Smooth muscle cell (in vitro differentiated cells): ENCODE data around the gene BEND6. TPM values are rescaled to one million over a fixed set of nuclear protein-coding genes. Genes with fewer than 3 reads are reported as not detected.

Source experiments
- DNase-seq: peaks from one replicate; lab custom pipeline; 2025; ENCODE audit not compliant: unreplicated experiment; lab: John Stamatoyannopoulos, UW
- H2AFZ ChIP-seq: fragments of 200-600 bp; sonication (generic); 2 replicates; pipeline ENCODE4 v1.6.0; 2016; ENCODE audit warnings: antibody characterized with exemption, low read depth, mild to moderate bottlenecking
- H3F3A ChIP-seq: fragments of 200-600 bp; sonication (generic); 2 replicates; pipeline ENCODE4 v1.6.0; 2017; ENCODE audit warnings: antibody characterized with exemption, low read depth
- H3K27ac ChIP-seq: fragments of 200-600 bp; sonication (generic); 2 replicates; pipeline ENCODE4 v1.5.1; 2016; ENCODE audit warnings: low read depth, mild to moderate bottlenecking
- H3K27me3 ChIP-seq: fragments of 200-600 bp; sonication (generic); 2 replicates; pipeline ENCODE4 v1.6.1; 2016; ENCODE audit warnings: low read depth, mild to moderate bottlenecking
- H3K36me3 ChIP-seq: fragments of 200-600 bp; sonication (generic); 2 replicates; pipeline ENCODE4 v1.5.1; 2016; ENCODE audit warnings: low read depth
- H3K4me1 ChIP-seq: fragments of 200-600 bp; sonication (generic); 2 replicates; pipeline ENCODE4 v1.5.1; 2016; ENCODE audit warnings: low read depth
- H3K4me2 ChIP-seq: fragments of 200-600 bp; sonication (generic); 2 replicates; pipeline ENCODE4 v1.6.0; 2016; ENCODE audit warnings: mild to moderate bottlenecking
- H3K4me3 ChIP-seq: fragments of 200-600 bp; sonication (generic); 2 replicates; pipeline ENCODE4 v1.5.1; 2016; ENCODE audit warnings: mild to moderate bottlenecking
- H3K79me2 ChIP-seq: fragments of 200-600 bp; sonication (generic); 2 replicates; pipeline ENCODE4 v1.6.0; 2016; ENCODE audit warnings: low read depth, mild to moderate bottlenecking
- H3K9ac ChIP-seq: fragments of 200-600 bp; sonication (generic); 2 replicates; pipeline ENCODE4 v1.6.0; 2016; ENCODE audit warnings: low read depth
- H3K9me3 ChIP-seq: fragments of 200-600 bp; sonication (generic); replicated peaks from 2 replicates; pipeline ENCODE4 v1.5.1; 2016; ENCODE audit warnings: low read depth
- H4K20me1 ChIP-seq: fragments of 200-600 bp; sonication (generic); 2 replicates; pipeline ENCODE4 v1.6.0; 2016; ENCODE audit warnings: low read depth
- WGBS: methylation state at CpG from one replicate; pipeline ENCODE4 v1.1.7; 2016; ENCODE audit warnings: low lambda C conversion rate; 5-methylcytosine and 5-hydroxymethylcytosine counted together
- polyA plus RNA-seq: library from polyadenylated mRNA; unstranded; fragments of >200 nt; fragmentation: Nextera tagmentation; extraction: Ambion mirVana; gene quantifications from 2 replicates; pipeline ENCODE4 v1.2.1, GENCODE V29; 2016
- total RNA-seq: library from RNA; depleted of rRNA; stranded (reverse); fragments of >200 nt; gene quantifications from 2 replicates; pipeline ENCODE4 v1.2.3, GENCODE V29; 2014
- TF ChIP-seq, protein P1 (sequence below): fragments of 200-600 bp; sonication (generic); IDR thresholded peaks from 2 replicates; pipeline ENCODE4 v1.5.1; 2017; ENCODE audit warnings: borderline replicate concordance, mild to moderate bottlenecking, antibody characterized with exemption; ENCODE audit not compliant: insufficient read depth, poor library complexity, severe bottlenecking

Gene BEND6
- total and polyA plus RNA-seq, 2 experiments from 2014 or later = 4.8 to 5.5 TPM

DNA sequence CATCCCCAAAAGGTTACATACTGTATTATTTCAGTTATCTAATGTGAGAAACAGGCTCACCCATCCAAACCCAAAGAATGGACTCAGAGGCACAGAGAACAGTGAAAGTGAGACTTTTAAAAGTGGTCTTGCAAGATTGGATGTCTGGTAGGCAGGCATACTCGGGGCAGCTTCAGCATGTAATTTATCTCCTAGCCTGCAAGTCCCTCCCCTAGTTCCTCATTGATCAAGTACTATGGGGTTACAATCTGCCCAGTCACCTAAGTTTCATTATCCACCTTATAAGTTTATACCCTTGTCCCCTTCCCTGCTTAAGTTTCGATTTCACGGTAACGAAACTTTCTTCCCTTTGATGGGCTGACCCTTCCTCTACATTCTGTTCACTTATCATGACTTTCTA lies 114.3 kb downstream of the BEND6 start:
- no peak for DNase-seq
- TF ChIP-seq, protein P1, sequence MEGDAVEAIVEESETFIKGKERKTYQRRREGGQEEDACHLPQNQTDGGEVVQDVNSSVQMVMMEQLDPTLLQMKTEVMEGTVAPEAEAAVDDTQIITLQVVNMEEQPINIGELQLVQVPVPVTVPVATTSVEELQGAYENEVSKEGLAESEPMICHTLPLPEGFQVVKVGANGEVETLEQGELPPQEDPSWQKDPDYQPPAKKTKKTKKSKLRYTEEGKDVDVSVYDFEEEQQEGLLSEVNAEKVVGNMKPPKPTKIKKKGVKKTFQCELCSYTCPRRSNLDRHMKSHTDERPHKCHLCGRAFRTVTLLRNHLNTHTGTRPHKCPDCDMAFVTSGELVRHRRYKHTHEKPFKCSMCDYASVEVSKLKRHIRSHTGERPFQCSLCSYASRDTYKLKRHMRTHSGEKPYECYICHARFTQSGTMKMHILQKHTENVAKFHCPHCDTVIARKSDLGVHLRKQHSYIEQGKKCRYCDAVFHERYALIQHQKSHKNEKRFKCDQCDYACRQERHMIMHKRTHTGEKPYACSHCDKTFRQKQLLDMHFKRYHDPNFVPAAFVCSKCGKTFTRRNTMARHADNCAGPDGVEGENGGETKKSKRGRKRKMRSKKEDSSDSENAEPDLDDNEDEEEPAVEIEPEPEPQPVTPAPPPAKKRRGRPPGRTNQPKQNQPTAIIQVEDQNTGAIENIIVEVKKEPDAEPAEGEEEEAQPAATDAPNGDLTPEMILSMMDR = no peak
- Histone ChIP-seq H3K27ac (no peak overlapping the region), H3K27me3 (no peaks in the 10 kb centered on the region), H3K79me2 (no peaks in the 10 kb centered on the region), H3F3A (no peaks in the 10 kb centered on the region), H2AFZ (no peak overlapping the region), H3K9me3 (no peaks in the 10 kb centered on the region), H3K36me3 (no peaks in the 10 kb centered on the region), H4K20me1 (no peaks in the 10 kb centered on the region), H3K4me2 (no peak overlapping the region), H3K9ac (no peak overlapping the region), H3K4me3 (no peak overlapping the region), H3K4me1 (no peaks in the 10 kb centered on the region)
- 87% methylated on average over 4 of the region's 4 CpGs for WGBS

DNA sequence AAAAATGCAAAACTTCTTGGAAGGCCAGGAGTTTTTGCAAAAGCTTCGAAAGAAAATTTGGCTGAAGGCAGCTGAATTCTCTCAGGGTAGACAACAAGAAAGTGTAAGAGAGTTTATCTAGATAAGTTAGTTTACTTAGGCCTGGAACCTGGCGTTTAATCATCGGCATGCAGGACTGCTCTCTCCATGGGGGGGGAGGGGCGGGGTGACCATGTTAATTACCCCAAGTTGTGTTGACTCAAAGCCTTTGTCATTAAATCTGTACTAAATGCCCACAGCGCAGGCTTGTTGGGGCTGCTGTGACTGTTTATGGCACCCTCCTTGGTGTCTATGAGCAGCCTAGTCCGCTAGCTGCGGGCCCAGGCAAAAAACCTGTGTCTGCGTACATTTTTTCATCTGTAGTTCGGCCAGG lies 115.0 kb downstream of the BEND6 start:
- TF ChIP-seq, protein P1 = no peak
- WGBS = 79% methylated on average over 9 of the region's 9 CpGs
- no peak overlapping the region for H3K27ac ChIP-seq

DNA sequence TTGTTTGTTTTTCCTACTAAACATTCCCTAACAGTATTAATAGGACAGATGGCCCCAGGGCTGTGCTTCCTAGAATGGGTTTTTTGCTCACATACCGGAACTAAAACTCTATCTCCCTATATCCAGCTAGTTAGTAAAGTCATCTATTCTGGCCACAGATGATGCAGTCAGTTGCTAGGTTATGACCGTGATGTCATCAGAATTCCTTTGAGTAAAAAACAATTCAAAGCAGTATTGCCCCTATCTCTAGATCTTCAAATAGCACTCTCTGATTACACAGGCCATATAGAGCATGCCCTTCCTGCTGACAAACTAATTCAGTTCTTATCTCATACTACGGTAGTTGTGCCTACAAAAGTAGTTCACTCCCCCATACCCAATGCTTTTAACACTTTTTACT lies 117.2 kb downstream of the BEND6 start:
- no peak overlapping the region for H3K4me2 ChIP-seq
- WGBS = 67% methylated on average over 3 of the region's 3 CpGs
- H3K9me3 ChIP-seq = no peaks in the 10 kb centered on the region
- H3F3A ChIP-seq = no peaks in the 10 kb centered on the region
- H3K4me3 ChIP-seq = no peak overlapping the region
- no peak overlapping the region for H3K27ac ChIP-seq
- DNase-seq = no peak
- H3K27me3 ChIP-seq = no peaks in the 10 kb centered on the region
- H3K36me3 ChIP-seq = no peaks in the 10 kb centered on the region
- no peaks in the 10 kb centered on the region for H4K20me1 ChIP-seq
- TF ChIP-seq, protein P1 = no peak
- H3K4me1 ChIP-seq = no peaks in the 10 kb centered on the region
- H3K79me2 ChIP-seq = no peaks in the 10 kb centered on the region
- H3K9ac ChIP-seq = no peak overlapping the region
- H2AFZ ChIP-seq = no peak overlapping the region

More for the DNA sequence above, 115.0 kb downstream of the BEND6 start:
- Histone ChIP-seq H3K4me3 (no peak overlapping the region), H3K4me2 (no peak overlapping the region), H2AFZ (no peak overlapping the region), H3F3A (no peaks in the 10 kb centered on the region), H3K9ac (no peak overlapping the region), H3K79me2 (no peaks in the 10 kb centered on the region), H4K20me1 (no peaks in the 10 kb centered on the region), H3K36me3 (no peaks in the 10 kb centered on the region), H3K4me1 (no peaks in the 10 kb centered on the region), H3K27me3 (no peaks in the 10 kb centered on the region), H3K9me3 (no peaks in the 10 kb centered on the region)
- DNase-seq = no peak

DNA sequence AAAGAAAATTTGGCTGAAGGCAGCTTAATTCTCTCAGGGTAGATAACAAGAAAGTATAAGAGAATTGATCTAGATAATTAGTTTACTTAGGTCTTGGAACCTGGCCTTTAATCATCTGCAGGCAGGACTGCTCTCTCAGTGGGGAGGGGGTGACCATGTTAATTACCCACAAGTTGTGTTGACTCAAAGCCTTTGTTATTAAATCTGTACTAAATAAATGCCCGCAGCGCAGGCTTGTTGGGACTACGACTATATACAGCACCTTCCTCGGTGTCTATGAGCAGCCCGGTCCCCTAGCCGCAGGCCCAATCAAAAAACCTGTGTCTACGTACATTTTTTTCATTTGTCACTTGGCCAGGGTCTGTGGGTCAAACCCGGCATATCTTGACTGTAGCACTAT lies 119.5 kb downstream of the BEND6 start:
- Histone ChIP-seq H3K9me3 (no peaks in the 10 kb centered on the region), H3K4me3 (no peak overlapping the region), H2AFZ (no peak overlapping the region), H3K79me2 (no peaks in the 10 kb centered on the region), H3K4me2 (no peak overlapping the region), H3K27me3 (no peaks in the 10 kb centered on the region), H4K20me1 (no peaks in the 10 kb centered on the region), H3F3A (no peaks in the 10 kb centered on the region), H3K9ac (no peak overlapping the region), H3K36me3 (no peaks in the 10 kb centered on the region), H3K4me1 (no peaks in the 10 kb centered on the region), H3K27ac (no peak overlapping the region)
- TF ChIP-seq, protein P1 = no peak
- WGBS = 94% methylated on average over 8 of the region's 8 CpGs
- no peak for DNase-seq
